GM12801 (cell line): Measurements from ENCODE around the gene NPY1R.

Experiments
- TF ChIP-seq, protein P1 (sequence below): IDR thresholded peaks from one replicate; pipeline ENCODE4 v1.5.1; 2011; ENCODE audit warnings: control low read depth; ENCODE audit not compliant: insufficient read length; ENCODE audit errors: extremely low read depth

The NPY1R gene

DNA sequence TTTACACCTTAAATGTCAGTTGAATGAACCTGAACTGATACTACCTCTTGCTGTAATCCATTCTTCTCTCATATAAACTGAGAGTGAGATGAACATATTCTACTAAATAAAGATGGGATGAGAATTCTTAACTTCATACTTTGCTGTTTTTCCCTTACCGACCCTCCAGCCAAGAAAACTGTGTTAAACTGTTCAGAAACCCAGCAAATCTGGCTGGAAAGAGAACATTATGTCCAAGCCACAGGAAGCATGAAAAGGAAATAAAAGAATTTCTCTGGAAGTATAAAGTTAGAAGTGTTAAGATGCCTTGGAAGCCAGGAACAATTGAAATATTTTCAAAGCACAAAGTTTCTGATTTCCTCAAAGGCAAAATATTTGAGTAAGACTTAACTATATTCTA lies 22.9 kb downstream of the NPY1R start:
- TF ChIP-seq, protein P1, sequence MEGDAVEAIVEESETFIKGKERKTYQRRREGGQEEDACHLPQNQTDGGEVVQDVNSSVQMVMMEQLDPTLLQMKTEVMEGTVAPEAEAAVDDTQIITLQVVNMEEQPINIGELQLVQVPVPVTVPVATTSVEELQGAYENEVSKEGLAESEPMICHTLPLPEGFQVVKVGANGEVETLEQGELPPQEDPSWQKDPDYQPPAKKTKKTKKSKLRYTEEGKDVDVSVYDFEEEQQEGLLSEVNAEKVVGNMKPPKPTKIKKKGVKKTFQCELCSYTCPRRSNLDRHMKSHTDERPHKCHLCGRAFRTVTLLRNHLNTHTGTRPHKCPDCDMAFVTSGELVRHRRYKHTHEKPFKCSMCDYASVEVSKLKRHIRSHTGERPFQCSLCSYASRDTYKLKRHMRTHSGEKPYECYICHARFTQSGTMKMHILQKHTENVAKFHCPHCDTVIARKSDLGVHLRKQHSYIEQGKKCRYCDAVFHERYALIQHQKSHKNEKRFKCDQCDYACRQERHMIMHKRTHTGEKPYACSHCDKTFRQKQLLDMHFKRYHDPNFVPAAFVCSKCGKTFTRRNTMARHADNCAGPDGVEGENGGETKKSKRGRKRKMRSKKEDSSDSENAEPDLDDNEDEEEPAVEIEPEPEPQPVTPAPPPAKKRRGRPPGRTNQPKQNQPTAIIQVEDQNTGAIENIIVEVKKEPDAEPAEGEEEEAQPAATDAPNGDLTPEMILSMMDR = no peak

DNA sequence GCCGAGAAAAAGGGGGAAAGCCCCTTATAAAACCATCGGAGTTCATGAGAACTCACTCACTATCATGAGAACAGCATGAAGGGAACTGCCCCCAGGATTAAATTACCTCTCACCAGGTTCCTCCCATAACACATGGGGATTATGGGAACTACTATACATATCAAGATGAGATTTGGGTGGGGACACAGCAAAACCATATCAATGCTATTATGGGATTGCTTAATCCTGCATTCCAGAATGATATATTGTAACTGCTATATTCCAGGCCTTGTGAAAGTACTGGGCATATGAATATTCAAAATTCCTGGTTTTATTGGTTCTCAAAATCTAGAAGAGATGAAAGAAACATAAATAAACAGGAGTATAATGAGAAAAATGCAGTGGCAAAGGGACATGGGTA lies 29.3 kb downstream of the NPY1R start:
- TF ChIP-seq, protein P1 = no peak

DNA sequence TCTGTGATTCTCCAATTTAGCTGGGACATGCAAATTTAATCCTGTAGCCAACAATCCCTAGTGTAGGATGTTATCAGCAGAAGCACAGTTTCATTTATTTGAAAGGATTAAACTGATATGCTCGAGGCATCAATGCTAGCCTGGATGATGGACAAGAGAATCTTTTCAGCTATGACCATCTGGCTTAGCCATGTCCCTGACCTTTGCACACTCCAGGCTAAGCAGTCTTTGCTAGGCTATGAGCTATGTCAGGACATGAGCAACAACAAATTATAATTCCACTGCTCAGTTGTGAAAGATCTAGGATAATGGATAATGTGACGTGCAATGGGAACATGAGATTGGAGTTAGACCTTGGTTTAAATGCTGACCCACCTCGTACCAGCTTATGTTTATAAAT lies 32.0 kb downstream of the NPY1R start:
- TF ChIP-seq, protein P1 = no peak

DNA sequence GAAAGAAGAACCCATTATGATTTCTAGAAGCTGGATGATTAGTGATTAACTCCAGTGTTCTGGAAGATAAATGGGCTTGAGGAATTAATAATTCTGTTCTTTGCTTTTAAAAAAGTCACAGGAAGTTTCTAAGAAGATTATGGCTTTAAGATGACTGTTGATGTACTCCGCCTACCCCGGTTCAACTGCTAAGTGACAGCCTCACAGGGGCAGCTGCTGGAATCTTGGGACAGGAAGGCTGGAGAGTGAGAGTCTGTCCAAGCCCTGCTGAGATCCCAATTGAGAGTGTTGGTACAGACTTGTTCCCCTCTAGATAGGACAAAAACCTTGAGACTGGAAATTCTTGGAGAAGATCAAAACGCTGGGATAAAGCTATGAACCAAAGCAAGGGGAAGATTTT lies 37.3 kb downstream of the NPY1R start:
- TF ChIP-seq, protein P1 = no peak

DNA sequence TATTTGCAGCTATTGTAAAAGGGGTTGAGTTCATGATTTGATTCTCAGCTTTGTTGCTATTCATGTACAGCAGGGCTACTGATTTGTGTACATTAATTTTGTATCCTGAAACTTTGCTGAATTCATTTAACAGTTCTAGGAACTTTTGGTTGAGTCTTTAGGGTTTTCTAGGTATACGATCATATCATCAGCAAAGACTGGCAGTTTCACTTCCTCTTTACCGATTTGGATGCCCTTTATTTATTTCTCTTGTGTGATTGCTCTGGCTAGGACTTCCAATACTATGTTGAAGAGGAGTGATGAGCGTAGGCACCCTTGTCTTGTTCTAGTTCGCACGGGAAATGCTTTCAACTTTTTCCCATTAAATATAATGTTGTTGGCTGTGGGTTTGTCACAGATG lies 48.1 kb downstream of the NPY1R start:
- TF ChIP-seq, protein P1 = no peak

DNA sequence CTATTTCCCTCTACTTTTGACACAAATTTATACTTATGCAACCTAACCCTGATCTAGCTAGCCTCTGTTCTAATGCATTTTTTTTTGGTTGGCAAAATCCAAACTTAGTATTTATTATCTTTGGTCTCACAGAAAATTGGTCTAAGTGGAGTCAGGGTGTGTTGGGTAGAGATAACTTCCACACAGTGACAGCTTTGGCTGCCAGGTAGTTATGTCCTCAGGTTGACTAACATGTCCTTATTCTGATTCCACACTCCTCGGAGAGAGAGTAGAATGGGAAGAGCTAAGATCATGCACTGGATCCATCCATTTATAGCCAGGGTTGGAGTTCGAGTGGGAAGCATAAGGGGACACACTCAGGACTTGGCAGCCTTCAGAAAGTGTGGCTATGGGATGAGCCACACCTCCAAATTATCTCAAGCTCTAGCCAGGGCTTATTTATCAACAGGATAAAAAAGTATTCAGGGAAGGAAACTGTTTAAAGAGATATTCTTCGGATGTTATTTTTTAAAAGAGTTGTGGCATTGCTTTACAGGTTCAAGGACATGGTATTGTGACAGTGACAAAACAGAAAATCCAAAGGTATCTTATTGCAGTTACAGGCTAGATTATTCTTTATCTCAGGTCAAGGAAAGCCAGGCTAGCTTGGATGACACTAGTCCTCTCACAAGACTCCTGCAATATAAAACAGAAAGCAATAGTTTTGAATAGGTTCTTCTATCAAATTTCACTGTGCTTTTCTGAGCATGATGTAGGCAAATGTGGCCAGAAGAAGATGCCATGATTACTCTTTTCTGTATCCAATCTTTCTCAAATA lies 51.5 kb downstream of the NPY1R start:
- TF ChIP-seq, protein P1 = no peak

DNA sequence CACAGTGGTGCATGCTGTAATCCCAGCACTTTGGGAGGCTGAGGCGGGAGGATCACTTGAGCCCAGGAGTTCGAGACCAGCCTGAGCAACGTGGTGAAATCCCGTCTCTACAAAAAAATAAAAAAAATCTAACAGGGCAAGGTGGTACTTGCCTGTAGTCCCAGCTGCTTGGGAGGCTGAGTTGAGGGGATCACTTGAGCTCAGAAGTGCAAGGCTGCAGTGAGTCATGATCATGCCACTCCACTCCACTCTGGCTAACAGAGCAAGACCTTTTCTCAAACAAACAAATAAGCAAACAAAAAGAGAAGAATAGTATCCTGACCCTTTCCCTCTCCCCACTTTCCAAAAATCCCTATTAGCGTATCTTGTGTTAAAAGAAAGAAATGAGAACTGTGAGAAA lies 52.7 kb downstream of the NPY1R start:
- TF ChIP-seq, protein P1 = no peak
